GM18517 (cell line): ENCODE results near the gene GDI2.
"Not testable (repeated sequence)": the region's sequence is repeated elsewhere in the genome, so short reads cannot be mapped to it uniquely, and the experiment has no call there.

Experiments
- ATAC-seq: cut with Tn5 transposase; IDR thresholded peaks from one replicate; pipeline ENCODE4 v1.9.1; 2021; ENCODE audit warnings: mild to moderate bottlenecking, moderate library complexity; ENCODE audit not compliant: unreplicated experiment

The GDI2 gene

GRCh38 chr10:5813341-5814109, at the start of gene GDI2:
GDI2 (minus strand) TSS chr10:5813434; CDS start chr10:5813258, 176 bp downstream.
- ATAC-seq: peak; percentile 59

- ATAC-seq: peak; percentile 98
Measured at GRCh38 chr10:5862360-5862961, 49.2 kb upstream of the GDI2 start.

DNA sequence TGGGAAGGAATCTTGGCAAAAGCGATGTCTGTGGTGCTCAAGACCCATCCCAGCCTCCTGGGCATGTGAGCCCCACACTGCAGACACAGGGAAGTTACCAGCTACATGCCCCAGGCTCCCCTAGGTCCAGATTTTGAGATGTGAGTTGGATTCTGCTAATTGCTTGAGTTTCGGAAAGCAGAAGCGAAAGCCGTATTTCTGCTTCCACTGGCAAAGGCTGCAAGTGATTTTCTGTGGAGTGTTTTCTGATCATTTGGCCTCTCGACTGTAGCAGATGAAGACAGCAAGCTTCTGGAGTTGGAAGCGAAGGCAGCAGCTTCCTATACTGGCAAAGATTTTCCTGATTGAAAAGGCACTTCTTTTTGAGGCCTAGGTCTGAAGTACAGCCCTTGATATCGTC, 46.8 kb upstream of the GDI2 start:
- no peak for ATAC-seq

GRCh38 chr10:5858811-5859210, 45.6 kb upstream of the GDI2 start:
- no peak for ATAC-seq

DNA sequence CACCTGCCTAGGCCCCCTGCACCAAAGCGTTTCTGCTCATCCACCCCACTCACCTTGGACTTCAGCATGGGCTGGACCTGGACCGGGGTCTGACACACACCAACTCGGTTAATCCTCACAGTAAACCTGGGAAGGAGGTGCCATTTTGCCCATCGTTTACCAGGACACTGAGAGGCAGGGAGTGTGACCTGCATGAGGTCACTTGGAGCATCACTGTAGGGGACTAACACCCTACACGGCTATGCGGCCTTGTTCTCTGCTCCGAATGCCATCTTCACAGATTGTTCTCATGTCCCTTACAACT, 43.4 kb upstream of the GDI2 start:
- no peak for ATAC-seq

DNA sequence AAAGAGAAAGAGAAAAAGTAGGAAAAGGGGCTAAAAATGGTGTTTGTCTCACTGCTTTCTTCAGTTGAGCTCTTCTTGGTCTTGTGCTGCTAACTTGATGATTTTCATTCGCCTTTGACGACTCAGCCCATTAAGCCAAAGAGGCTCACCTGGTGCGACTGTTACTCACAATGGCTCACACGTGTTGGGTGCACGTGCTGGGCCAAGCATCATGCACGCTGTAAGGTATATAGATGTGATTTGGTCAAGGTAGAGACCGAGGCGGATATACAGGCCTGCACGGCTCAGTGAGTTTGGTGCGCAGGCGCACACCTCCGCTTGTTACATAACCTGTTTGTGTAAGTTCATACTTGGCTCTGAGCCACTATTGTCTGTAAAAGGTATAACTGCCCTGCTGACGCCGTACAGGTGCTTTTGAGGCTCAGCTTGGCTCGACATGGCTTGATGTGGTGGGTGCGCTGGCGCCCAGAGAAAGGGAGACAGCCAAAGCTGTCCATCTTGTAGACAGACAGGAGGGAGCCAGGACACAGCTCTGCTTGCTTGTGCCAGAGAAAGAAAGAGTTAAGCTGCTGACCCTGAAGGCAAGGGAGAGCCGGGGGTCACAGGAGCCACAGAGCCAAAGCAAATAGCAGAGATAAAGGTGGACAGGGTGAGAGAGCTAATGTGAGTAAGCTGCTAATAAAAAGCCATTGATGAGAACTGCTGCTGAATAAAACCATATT, 42.9 kb upstream of the GDI2 start:
- no peak for ATAC-seq

- ATAC-seq: no peak
Measured at GRCh38 chr10:5854131-5854475, 40.9 kb upstream of the GDI2 start.

- not testable (repeated sequence) for ATAC-seq
Measured at GRCh38 chr10:5846667-5847066, 33.4 kb upstream of the GDI2 start.

GRCh38 chr10:5844345-5845055, 31.3 kb upstream of the GDI2 start:
- no peak for ATAC-seq

- ATAC-seq: no peak
Measured at GRCh38 chr10:5843686-5844344, 30.6 kb upstream of the GDI2 start.

DNA sequence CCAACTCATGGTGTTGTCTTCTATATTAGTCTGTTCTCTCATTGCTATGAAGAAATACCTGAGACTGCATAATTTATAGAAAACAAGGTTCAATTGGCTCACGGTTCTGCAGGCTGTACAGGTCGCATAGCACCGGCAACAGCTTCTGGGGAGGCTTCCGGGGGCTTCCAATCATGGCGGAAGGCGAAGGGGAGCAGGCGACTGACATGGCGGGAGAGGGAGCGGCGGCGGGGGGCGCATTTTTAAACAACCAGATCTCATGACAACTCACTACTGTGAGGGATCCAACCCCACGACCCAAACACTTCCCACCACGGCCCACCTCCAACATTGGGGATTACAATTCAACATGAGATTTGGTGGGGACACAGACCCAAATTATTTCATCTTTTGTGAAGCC, 28.7 kb upstream of the GDI2 start:
- ATAC-seq: no peak

DNA sequence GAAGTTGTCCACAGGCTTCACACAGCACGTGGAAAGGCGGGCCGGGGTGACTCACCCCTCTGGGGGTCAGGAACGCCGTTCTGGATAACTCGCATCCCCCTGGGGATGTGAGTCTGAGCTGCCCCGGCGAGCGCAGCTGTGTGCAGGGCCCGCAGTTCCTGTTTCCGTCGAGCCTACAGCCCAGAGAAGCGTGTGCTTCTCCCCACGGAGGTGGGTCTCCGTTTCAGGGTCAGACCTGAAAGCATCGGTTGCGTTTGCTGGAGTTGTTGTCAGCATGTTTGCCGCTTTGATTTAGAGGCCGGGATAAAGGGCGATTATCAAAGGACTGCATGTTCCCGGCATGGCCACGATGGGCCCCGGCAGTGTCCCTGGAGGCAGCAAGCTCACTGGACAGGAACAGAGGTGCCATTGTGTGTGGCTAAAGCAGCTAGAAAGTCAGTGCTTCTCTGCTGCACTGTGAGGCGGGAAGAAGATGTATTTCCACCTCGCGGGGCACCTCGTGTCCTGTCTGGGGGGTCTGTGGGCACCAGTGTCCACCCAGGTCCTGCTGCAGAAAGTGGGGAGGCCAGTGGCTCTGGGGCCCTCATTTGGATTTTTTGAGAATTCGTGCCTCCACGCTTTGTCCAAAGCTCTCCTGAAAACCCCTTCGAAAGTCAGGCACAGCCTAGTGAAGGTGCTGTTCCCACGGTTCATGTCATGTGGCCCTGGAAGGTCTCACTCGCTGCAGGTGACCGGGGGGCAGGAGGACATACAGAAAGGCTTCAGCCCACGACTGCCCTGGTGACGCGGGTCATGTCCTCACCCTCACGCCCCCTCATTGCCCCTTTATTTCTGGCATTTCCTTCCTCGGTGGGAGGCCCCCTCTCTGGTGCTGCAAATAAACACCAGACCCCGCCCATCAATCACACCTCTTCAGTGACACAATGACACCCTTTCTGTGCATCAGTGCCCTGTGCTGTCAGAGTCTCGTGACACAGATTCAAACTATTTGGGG, 27.4 kb upstream of the GDI2 start:
- peak; percentile 61 for ATAC-seq

DNA sequence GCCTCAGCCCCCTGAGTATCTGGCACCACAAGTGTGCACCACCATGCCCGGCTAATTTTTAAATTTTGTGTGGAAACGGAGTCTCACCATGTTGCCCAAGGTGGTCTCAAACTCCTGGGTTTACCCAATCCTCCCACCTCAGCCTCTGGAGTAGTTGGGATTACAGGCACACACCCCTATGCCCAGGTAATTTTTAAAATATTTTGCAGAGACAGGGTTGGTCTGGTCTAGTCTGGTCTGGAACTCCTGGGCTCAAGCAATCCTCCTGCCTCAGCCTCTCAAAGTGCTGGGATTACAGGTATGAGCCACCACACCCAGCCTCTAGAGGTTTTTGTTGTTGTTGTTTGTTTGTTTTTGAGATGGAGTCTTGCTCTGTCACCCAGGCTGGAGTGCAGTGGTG, 22.9 kb upstream of the GDI2 start:
- ATAC-seq: not testable (repeated sequence)

DNA sequence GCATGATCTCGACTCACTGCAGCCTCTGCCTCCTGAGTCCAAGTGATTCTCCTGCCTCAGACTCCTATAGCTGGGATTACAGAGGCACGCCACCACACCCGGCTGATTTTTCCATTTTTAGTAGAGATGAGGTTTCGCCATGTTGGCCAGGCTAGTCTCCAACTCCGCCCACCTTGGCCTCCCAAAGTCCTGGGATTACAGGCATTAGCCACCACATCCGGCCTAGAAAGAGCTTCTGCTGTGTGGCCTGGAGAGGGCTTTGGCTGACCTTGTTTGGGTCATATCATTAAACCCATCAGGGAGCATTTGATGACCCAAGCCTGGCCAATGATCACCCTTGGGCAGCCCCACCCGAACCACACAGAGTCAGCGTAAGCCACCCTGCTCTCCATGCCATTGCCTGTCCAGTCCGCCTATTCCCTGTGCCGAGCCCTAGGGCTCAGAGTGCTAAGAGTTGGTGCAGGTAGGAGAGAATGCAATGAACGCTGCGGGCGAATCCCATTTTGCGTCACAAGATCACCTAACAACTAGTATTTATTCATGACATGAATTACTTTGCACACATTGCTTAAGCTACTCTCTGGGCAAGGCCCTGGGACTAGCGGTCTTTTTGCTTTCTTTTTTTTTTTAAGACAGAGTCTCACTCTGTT, 22.3 kb upstream of the GDI2 start:
- ATAC-seq: no peak

DNA sequence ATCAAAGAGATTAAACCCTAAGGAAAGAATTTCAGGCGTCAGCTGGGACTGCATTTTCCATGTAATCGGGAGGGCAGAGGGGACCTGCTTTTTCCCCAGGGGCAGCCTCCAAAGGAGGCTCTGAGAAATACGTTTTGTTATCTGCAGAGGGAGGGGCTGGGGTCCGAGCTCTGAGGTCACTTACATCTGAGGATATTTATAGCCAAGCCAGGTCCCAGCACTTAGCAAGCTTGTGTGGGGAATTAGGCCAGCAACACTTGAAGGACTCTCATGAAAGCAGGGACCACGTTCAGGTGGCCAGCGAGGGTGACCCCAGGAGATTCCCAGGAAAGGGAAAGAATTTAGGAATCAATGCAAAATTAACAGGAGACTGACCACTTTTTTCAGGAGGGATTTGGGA, 20.6 kb upstream of the GDI2 start:
- ATAC-seq: no peak

- ATAC-seq: no peak
Measured at GRCh38 chr10:5832946-5833345, 19.7 kb upstream of the GDI2 start.

GRCh38 chr10:5831446-5831782, 18.2 kb upstream of the GDI2 start:
- no peak for ATAC-seq

DNA sequence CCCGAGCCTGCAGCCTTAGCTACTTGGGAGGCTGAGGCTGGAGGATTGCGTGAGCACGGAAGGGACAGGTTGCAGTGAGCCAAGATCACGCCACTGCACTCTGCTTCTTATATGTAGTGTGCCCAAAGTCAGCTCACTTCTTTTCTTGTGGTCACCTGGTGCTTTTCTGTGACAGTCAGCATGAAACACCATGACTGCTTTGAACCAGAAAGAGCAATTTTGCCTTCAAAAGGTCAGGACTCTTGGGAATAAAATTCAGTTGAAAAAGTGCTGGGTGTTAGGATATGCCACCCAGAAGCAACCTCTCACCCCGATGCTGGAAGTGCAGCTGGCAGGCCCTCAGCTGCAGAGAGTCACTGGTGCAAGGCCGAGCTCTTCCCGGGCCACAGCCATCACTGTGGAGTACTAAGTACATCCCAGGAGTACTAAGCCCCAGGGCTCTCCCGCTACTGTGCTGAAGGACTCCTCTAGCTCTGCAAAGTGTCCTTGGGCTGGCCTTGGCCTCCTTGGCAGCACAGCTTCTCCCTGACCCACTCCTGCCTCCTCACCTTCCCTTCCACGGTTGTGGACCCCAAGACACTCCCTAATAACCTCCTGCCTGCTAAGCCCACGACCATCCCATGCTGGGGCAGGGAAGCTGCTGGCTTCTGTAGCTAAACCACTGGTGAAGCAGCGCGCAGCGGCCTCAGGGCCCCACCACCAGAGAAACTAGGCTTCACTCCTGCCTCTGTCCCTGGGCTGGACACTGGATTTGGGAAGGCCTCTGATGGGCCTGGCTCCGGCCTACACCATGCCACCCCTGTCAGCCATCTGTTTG, 17.6 kb upstream of the GDI2 start:
- ATAC-seq: no peak

DNA sequence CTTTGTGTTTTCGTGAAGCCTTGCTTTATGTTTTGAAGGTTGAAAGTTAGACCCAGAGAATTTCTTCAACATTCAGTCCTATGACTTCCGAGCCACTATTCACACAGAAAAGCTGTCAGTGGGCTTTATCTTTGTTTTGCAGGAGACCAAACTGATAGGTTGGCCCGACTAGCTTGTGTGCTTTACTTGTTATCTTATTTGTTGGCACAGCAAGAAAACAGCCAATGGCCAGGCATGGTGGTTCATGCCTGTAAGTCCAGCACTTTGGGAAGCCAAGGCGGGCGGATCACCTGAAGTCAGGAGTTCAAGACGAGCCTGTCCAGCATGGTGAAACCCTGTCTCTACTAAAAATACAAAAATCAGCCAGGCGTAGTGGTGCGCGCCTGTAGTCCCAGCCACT, 16.0 kb upstream of the GDI2 start:
- ATAC-seq: no peak
